Activated CD8-positive, alpha-beta memory T cell treated with anti-CD3 and anti-CD28 coated beads, Interleukin-2, amount 50 U/mL, for 48 hours (primary cell): ENCODE data around the gene MID1.

Experiments
- DNase-seq: peaks from one replicate; pipeline ENCODE4 v3.0.0-alpha.2; 2020

MID1 gene, protein sequence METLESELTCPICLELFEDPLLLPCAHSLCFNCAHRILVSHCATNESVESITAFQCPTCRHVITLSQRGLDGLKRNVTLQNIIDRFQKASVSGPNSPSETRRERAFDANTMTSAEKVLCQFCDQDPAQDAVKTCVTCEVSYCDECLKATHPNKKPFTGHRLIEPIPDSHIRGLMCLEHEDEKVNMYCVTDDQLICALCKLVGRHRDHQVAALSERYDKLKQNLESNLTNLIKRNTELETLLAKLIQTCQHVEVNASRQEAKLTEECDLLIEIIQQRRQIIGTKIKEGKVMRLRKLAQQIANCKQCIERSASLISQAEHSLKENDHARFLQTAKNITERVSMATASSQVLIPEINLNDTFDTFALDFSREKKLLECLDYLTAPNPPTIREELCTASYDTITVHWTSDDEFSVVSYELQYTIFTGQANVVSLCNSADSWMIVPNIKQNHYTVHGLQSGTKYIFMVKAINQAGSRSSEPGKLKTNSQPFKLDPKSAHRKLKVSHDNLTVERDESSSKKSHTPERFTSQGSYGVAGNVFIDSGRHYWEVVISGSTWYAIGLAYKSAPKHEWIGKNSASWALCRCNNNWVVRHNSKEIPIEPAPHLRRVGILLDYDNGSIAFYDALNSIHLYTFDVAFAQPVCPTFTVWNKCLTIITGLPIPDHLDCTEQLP

DNA sequence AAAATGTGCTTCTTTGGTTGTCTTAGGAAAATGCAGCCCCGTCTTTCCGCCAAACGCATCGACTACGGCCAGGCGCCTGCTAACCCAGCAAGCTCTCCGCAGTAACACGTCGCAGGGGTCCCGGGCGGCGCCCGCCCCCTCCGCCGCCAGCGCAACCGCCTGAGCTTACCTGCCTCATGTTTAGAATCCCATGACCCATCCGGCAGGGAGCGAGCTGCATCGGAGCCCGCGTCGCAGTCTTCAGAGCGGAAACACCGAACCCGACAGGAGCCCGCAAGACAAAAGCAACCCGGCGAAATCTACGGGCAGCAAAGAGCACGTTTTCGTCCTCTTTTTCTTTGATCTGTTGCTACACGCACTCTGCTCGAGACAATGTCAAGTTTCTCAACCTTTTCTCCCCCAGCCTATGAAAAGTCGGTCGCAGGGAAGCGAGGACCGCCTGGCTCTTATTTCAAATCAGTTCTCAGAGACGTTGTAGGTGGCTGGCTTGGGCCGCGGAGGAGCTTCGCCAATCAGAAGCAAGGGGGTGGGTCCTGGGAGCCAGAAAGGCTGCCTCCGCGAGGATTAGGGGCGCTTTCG is at the start of gene MID1:
Gene MID1 (minus strand): TSS at position 465 of the 579 bp plus-strand sequence. CDS start 53,038 bp downstream, outside the sequence.
- DNase-seq, result peak; percentile 42

DNA sequence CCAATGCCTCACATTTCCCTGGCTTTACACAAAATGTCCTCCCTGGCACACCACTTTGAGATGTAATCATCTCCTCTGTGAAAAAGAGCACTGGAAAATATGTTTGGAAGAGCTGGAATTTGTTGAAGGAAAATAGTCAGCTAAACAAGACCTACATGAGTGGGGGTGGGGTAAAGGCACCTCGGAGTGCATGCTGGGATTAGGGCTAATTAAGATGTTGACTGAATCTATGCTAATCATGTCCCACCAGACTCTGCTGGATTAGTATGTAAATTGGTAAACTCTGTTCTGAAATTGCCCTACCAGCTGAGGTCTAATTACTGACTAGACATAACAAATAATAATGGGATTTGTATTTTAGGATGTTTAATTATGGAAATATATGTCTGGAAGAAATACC is 46.8 kb upstream of the MID1 start:
- no peak for DNase-seq

DNA sequence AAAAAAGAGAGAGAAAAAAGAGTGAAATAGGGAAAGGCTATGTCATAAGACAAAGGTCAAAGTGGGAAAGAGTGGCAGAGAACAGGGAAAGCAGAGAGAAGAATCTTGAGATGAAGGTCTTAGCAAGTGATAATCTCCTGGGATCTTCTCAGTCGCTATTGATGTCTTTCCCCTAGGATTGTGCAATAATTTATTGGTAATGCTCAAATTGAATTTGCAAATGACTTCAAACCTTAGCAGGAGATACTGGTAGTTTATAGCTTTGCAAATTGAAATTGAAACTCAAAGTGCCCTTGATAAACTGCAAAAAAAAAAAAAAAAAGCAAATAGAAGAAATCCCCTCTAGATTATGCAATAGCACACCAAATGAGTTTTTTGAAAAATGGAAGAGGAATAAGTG is 45.7 kb upstream of the MID1 start:
- no peak for DNase-seq

DNA sequence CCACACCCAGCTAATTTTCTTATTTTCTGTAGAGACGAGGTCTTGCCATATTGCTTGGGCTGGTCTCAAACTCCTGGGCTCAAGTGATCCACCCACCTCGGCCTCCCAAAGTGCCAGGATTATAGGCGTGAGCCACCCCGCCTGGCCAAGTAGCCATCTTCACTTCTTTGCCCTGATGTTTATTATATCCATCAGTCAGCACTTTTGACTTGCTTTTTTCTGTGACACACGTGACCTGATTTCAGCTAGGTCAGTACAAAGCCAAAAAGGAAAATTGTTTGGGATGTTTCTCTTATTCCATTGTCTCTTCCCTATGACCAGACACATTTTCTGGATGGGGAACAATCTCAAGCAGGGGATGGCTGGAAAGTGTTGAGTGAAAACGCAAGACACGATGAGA is 45.3 kb upstream of the MID1 start:
- DNase-seq, result no peak

DNA sequence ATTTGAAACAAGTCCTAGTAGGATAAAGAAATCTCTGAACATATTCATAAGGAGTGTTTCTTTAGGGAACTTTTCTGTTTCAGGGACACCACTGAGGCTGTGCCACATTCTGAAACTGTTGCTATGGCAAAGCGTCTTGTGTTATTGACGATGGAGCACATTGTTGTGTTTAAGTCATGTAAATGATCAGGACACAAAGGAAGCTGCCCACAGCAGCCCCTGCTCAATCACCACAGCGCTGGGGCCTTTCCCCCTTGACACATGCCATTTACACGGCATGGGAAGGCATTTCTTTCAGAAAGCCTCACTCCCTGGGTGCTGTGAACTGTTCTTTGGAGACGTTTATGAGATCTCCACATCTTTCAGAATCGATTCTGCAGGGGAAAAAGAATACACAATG is 39.8 kb upstream of the MID1 start:
- no peak for DNase-seq

DNA sequence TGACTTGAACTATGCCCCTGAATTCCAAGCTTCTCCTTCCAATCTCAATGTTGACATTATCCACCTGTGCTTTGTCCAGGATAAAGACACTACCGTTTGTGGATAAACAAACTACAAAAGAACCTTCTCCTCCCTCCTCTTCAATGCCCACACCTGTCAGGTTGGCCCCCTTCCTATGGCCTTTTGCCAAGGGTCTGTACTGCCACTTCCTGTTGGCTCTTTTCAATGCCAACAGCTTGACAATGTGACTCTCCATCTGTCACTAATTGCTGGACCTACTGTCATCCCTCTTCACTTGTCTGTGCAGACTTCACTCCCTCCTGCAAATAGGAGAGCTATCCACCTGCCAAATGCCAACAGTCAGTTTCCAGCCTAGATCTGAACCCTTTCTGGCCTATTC is 35.8 kb upstream of the MID1 start:
- DNase-seq, result no peak

DNA sequence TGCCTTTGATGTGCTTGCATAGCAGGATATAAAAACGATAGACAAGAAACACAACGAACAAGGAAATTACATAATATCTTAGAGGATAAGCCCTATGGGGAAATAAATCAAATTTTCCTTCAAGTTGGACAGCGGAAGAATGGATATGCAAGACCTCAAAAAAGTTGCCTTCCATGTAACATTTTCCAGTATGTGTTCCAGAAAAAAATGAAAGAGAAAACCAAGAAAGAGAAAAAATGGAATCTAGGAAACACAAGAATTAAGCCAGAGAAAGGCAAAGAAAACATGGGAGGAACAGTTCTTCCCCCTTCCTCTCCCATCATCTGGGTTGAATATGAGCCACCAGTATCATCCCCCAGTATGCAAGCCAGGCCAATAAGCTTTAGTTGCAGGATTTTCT is 34.6 kb upstream of the MID1 start:
- DNase-seq, result no peak

DNA sequence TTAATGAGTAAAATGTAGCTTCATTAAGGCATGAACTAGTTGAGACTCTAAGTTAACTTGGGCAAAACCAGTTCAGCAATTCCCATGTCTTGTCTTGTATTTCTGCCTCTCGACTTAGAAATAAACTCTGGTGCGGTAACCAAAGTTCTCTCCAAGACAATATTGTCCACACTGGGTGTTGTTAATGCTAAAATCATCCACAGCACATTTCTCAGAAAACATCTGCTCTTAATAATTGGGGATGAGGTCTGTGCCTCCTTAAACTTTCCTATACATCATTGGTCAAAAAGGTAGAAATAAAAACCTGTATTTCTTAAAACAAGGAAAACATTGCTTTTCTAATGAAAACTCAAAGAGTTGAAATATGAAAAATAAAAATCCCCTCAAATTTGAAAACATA is 32.9 kb upstream of the MID1 start:
- no peak for DNase-seq

DNA sequence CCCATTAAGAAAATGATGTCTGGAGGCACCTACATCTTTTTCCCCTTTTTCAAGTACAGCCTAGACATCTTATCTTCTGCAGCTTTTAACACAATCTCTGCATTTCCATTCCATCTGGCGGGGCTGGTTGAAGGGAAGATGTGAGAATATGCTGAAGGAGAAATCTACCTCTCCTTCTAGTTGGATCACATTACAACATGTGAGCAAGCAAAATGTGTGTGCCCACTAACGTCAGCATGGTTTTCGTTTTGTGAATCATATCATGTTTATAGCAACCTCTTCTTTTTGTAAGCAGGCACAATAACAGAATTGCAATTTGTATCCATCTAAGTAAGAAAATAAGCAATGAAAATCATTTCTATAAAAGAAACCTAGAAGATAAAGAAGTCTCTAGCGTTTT is 28.9 kb upstream of the MID1 start:
- DNase-seq, result no peak

DNA sequence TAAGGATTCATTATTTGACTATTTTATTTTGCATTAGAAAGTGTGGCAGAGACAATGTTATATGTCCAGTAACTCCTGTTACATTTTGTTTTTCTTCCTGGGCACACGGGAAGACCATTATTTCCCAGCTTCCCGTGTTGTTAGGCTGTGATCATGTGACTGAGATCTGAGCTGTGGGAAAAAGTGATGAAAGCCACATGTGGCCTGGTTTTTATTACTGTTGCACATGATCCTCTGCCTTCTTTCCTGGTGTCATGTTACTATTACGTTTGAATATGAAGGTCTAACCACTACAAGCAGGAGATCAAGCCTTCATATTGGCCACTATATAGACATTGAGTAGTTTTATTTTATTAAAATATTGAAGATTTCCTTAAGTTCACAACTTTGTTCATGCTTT is 28.2 kb upstream of the MID1 start:
- DNase-seq, result no peak

DNA sequence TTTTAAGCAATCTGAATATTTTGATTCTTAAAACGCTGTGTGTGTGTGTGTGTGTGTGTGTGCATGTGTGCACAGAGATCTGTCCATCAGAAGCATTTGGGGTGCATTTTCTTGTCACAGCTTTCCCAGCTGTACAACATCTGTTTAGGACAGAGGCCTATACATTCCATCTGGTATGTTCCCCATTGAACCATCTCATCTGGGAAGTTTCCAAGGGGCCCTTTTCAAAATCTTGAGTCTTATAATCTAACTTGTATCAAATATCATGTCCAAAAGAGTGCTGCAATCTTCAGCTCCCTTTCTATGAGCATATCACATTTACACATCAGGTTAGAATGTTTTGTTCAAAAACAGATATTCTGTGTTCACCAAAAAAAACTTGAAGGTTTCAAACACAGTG is 16.5 kb upstream of the MID1 start:
- no peak for DNase-seq

DNA sequence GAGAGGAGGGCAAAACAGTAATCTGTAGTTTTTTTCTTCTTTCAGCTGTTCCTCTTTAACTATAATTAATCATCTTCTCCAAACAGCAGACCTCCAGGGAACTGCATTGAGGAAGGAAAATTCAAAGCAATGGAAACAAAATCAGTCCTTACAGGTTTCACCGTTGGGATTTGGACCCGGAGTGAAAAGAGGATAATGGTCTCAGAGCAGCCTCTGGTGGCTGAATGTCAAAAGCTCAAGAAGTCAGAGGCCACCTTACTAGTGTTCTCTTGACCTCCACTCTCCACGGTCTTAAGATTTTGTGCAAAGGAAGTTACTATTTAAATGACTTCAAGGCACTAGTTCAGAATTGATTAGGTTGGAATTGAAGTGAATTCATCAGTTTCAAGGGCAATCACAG is 16.0 kb upstream of the MID1 start:
- no peak for DNase-seq

DNA sequence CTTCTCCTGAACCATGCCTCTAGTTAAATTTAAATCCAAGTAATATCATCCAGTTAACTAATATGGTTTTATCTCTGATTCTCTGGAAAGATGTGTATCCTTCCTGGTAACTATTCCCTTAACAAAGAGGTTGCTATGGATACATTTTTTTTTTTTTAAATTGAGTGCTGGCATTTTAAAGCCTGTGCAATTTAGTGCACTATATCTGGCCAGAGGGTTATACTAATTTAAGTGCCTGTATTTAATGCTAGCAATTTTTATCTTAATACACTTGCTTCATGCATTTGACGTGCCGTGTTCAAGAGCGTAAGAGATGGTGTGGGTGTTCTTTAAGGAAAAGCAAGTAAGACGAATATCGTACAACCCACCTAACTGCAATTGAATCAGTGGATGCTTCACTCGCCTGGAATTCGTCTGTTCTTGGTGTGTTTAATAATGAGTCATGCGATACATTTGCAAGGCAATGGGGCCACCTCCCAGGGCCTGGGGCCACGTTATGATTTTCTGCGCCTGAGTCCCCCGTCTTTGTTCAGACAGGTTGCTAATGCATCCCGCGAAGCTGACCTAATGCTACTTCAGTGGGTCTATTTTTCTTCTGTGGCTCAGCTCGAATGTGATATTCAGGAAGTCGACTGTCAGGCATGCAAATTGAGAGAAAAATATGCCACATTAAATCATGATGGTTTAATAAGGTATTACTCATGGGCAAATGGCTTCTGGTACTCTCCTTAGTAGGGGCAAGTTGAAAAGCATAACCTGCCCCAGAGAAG is 14.2 kb upstream of the MID1 start:
- DNase-seq, result no peak

DNA sequence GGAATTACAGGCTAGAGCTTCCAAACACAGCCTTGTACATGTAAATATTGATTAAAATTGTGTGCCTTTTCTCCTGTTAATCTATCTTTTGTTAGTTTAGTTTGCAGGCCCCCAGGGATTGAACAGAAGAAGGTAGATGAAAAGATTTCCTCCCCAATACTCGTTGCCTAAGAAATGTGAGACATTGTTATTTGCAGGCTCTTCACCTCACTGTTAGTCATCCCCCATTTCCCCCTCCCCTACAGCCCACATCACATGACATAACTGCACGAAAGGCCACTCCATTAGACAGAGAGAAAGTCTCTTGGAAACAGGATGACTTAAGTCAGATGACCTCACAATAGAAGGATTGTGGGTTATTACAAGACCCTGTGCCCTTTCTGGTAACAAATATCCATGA is 13.3 kb upstream of the MID1 start:
- no peak for DNase-seq

DNA sequence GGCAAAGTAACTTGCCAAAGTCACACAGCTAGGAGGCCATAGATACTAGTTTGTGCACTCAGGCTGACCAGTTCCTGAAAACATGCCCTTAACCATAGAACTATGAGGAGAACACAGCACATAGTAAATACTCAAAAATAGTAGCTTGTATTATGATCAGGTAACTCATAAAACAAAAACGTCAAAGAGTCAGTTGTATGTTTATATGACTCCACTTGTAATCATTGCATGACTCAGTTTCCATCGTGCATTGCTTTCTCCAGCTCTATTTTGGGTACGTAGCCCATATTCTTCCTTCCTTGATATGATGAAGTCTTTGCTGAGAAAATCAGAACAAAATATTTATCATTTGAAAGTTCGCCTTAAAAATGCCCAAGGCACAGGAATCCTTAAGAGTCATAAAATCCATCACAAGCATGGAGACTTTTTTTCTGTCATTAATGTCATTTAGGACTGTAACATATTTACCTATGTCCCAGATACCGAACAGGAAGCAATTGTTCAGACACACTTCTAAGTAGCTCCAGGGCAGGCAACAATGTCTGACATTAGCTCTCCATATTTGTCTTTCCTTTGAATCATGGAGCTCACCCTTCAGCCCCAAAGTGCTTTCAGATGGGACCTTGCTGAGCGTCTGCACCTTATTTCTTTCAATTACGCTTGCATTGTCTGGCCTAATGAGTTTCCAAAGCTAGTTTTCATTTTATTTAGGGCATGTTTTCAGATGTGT is 11.2 kb upstream of the MID1 start:
- DNase-seq, result no peak

DNA sequence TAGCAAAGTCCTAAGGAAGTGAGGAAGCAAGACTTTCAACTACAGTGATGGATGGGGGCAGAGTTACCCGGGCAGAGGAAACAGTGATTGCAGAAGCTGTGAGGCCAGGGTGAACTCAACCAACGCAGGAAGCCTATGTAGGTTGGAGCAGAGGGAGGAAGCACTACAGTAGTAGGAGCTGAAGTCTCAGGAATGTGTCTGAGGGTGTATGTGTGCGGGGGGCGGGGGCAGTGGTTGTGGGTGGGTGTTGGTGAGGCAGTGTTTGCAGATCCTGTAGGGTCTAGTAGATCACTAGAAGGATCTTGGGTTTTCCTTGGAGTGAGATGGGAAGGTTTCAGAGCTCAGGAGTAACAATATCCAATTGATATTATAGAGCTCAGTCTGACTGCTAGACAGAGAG is 9.9 kb upstream of the MID1 start:
- DNase-seq, result no peak

DNA sequence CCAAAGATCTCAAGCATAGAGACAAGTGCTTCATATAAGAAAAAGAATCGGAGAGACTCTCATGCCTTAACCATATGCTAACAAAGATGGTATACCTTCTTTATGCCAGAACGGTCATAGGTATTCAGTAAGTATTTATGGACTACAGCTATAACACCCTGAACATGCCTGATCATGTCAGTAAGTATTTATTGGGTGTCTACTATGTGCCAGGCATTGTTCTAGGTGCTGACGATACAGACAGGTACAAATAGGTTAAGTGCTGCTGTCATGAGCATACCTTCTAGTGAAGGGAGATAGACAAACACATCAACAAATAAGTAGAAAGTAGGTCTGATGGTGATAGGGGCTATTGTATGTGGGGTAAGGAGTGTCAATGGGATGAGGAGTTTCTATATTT is 9.5 kb upstream of the MID1 start:
- DNase-seq, result no peak

DNA sequence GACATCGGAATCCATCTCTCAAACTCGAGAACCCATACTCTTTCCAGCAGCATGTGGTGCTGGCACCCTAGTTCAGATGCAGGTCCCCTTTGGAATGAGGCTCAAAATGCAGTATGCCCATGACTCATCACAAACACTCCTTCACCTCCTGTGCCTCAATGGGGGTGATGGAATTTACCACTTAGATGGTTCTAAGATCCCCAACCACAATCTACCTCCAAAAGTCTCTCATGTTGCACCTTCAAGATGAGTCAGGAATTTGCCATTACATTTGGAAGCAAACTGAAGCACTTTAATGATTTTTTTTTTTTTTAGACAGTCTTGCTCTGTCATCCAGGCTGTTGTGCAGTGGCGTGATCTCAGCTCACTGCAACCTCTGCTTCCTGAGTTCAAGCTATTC is 8.5 kb upstream of the MID1 start:
- no peak for DNase-seq

DNA sequence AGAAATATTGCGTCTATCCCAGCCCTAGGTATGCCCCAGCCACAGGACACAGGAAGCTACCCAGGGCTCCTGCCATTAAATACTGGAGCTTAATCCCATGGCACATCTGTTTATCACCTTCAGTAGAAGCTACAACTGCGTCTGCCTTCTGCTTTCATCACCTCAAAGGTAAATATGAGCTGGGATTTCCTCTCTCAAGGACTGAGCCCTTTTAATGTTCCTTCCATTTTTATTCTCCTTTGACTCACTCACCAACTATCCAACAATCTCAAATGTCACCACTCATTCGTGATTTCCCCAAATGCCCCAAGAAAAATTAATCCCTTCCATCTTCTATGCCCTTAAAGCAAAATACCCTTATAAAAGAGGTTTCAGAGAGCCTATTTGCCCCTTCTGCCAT is 1.8 kb upstream of the MID1 start:
- DNase-seq, result no peak

DNA sequence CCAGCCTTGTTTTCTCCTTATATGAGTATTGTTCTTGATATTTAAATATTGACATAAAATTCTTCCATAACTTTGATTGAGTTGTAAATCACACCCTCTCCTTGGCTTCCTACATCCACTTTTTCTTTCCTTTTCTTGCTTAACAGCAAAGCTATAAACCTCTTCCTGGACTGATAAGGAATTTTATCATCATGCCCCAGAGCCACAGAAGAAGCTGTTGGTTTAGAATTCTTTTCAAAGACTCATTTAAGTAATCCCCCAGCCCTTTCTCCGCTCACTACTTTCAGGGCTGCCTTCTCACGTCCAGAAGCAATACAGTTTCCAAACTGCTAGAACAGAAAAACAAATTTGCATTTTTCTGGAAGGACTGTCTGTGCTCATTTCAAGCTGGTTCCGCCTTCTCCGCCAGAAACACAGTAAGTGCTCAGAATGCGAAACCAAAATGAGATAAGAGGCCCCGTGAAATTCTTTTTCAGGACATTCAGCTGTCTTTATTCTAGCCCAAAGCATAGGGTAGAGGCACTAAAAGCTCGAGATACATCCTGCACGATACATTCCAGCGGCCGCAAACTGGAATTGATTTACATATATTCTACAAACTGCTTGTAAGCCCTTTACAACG is 849 bp downstream of the MID1 start:
- no peak for DNase-seq

DNA sequence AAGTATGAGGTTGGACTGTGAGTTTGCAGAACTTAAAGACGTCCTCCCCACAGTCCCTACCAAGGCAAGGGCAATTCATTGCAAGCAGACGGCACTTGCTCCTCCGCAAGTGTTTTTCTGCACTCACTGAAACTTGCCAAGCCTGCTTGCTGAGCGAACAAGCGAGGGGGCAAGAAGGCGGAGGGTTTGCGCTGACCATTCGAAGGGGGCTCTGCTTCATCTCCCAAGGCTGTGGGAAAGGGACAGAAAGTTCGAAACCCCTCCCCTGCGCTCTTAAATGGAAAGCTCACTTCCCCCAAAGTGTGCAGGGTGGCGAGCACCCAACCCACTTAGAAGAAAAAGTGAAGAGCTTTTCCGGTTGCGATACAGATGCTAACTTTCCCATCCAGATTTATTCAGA is 1.4 kb downstream of the MID1 start:
- DNase-seq, result no peak

DNA sequence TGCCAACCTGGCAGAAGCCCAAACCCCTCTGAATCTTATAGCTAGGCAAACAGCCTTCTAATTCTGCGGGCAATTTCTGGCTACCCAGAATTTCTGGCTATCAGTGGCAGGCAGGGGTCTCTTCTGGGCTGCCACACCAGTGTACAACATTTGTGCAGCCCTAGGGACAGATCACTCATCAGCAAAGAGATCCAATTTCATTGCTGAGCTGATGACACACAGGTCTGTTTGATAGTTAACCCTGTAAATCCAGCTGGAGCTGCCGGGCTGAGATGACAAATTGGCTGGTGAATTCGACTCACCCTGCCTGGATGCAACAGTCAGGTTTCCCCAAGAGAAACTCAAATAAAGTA is 2.4 kb downstream of the MID1 start:
- DNase-seq, result no peak
